NCI-H2196 treated with DMSO at 0.1 percent for 48 hours (cell line): Measurements from ENCODE around the gene RBM27.
"Not testable (repeated sequence)": the region's sequence is repeated elsewhere in the genome, so short reads cannot be mapped to it uniquely, and the experiment has no call there.

Source experiments
- DNase-seq: peaks from one replicate; lab custom pipeline; 2025; ENCODE audit not compliant: unreplicated experiment; lab: John Stamatoyannopoulos, UW

The RBM27 gene

GRCh38 chr5:146203011-146203871, at the start of gene RBM27:
Gene RBM27 (plus strand): TSS chr5:146203605. CDS start chr5:146203766, 161 bp downstream.
- DNase-seq: peak; percentile 97

- DNase-seq: no peak
Observed at GRCh38 chr5:146158255-146158654, 45.1 kb upstream of the RBM27 start.

GRCh38 chr5:146164382-146164781, 39.0 kb upstream of the RBM27 start:
- no peak for DNase-seq

- no peak for DNase-seq
Observed at GRCh38 chr5:146165460-146165859, 37.9 kb upstream of the RBM27 start.

- DNase-seq: no peak
Observed at GRCh38 chr5:146165903-146166302, 37.5 kb upstream of the RBM27 start.

GRCh38 chr5:146169076-146169475, 34.3 kb upstream of the RBM27 start:
- no peak for DNase-seq

- DNase-seq: not testable (repeated sequence)
Observed at GRCh38 chr5:146173049-146173448, 30.4 kb upstream of the RBM27 start.

GRCh38 chr5:146173597-146173996, 29.8 kb upstream of the RBM27 start:
- DNase-seq: no peak

- no peak for DNase-seq
Observed at GRCh38 chr5:146176805-146177204, 26.6 kb upstream of the RBM27 start.

GRCh38 chr5:146179696-146180095, 23.7 kb upstream of the RBM27 start:
- DNase-seq: no peak

GRCh38 chr5:146183403-146183802, 20.0 kb upstream of the RBM27 start:
- not testable (repeated sequence) for DNase-seq

- DNase-seq: no peak
Observed at GRCh38 chr5:146185161-146185560, 18.2 kb upstream of the RBM27 start.

- DNase-seq: no peak
Observed at GRCh38 chr5:146188358-146188757, 15.0 kb upstream of the RBM27 start.

- DNase-seq: no peak
Observed at GRCh38 chr5:146192571-146193043, 10.8 kb upstream of the RBM27 start.

- no peak for DNase-seq
Observed at GRCh38 chr5:146193285-146193684, 10.1 kb upstream of the RBM27 start.

GRCh38 chr5:146194997-146195396, 8.4 kb upstream of the RBM27 start:
- DNase-seq: not testable (repeated sequence)

- no peak for DNase-seq
Observed at GRCh38 chr5:146196459-146197048, 6.9 kb upstream of the RBM27 start.

GRCh38 chr5:146199176-146199815, 4.1 kb upstream of the RBM27 start:
- no peak for DNase-seq

- DNase-seq: not testable (repeated sequence)
Observed at GRCh38 chr5:146201795-146202194, 1.6 kb upstream of the RBM27 start.

GRCh38 chr5:146203872-146204192, 427 bp downstream of the RBM27 start:
- no peak for DNase-seq

- no peak for DNase-seq
Observed at GRCh38 chr5:146205499-146206202, 2.2 kb downstream of the RBM27 start.
